ENCODE data around the gene TMEM117.
"Not testable (repeated sequence)": the region's sequence is repeated elsewhere in the genome, so short reads cannot be mapped to it uniquely, and the experiment has no call there.

TMEM117 gene

DNA sequence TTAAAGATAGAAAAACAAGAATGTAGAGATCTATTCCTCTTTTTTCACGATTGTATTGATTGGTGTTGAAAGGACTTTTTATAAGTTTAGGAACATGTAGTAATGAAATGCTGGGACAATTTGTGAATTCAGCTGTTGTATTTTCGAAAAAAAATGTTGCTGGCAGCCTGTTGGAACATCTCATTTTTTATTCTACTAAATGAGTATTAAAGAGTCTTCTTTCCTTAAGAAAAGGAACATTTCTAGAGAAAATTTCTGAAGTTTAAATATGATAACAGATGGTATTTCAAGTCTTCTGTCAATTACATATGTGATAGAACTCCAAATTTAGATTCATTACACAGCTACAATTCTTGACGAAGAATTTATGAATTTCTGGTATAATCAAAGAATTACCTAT is 189.6 kb downstream of the TMEM117 start:
- DNase-seq (ENCODE audit: low spot score) = no peak

DNA sequence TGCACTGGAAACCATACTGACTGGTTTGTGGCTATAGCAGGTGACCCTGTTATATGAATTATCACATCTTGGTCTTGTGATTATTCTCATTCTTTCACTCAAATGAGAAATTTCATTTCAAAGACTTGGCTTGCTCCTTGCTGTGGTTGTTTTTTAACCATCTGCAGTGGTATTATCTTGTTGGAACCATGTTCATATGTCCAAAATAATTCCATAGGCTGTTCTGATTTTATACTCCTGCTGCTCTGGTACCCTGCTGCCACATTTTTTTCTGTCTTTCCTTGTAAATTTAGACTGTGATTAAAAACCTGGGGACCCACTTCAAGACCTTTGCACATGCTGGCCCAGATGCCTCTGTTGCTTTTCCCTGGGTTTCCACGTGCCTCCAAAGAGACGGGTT is 190.2 kb downstream of the TMEM117 start:
- DNase-seq (ENCODE audit: low spot score) = no peak

DNA sequence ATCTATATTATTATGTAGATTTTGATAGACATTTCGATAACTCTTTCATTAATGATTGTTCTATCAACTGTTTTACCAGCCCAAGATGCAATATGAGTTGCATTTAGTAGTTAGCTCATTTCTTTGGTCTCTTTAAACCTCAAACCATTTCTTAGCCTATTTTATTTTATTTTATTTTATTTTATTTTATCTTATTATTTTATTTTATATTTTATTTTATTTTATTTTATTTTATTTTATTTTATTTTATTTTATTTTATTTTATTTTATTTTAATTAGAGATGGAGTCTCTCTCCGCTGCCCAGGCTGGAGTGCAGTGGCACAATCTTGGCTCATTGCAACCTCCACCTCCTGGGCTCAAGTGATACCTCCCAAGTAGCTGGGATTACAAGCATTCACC is 191.0 kb downstream of the TMEM117 start:
- not testable (repeated sequence) for DNase-seq (ENCODE audit: low spot score)

DNA sequence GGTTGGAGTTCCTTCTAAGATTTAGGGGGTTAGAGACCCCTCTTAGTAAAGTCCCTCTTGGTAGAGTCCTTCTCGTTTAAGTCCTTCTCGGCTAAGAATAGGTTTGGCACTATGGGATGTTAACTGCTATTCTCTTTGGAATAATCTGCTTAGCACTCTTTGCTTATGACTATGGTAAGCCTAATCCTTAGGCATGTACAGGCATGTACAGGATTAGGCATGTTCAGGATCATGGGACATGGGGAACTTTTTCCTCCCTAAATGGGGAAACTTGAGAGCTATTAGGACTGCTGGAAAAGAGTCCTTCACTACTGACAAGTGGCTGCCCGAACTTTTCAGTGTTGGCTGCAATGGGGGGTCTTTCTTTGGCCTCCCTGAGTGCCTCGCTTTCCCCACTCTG is 193.3 kb downstream of the TMEM117 start:
- DNase-seq (ENCODE audit: low spot score) = no peak

DNA sequence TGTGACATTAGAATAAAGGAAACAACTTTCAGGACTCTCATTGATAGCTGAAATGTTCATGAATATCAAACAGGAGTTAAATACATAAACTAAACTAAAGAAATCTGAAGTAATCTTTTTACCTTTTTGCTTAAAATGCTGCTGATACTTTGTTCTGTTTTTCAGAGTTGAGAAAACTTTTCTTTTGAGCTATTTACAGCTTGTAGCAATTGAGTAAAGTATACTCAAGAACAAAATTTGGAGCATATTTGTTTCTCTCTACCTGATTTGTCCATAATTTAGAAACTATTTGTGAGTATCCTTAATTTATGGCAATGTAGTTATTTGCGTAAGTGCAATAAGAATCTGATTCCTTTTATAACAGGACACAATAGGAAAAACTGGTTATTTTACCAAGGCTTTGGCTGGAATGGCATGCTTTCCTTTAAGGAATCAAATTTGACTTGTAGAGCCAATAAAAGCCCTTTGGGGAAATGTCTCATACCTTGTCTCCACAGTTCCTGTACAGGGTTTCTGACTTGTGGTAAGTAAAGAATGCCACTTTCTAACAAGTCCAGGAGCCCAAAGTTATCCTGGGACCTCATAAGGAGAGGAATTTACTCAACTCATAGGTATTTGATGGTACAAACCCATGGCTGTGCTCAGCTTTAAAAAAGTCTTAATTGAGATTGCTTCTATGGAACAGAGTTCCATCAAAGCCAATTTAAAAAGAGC is 195.7 kb downstream of the TMEM117 start:
- DNase-seq (ENCODE audit: low spot score) = no peak

DNA sequence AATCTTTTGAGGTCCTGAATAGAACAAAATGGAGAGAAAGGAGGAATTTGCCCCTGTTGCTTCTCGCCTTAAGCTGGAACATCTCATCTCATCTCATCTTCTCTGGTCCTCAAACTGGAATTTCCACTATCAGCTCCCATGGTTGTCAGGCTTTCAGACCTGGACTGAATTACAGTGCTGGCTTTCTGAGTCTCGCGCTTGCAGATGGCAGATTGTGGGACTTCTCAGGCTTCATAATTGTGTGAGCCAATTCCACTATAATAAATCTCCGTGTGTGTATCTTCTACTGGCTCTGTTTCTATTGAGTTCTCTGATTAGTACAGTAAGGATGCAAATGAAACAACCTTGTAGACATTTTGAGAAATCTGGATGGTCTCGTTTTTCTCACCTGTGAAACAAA is 199.0 kb downstream of the TMEM117 start:
- no peak for DNase-seq (ENCODE audit: low spot score)

DNA sequence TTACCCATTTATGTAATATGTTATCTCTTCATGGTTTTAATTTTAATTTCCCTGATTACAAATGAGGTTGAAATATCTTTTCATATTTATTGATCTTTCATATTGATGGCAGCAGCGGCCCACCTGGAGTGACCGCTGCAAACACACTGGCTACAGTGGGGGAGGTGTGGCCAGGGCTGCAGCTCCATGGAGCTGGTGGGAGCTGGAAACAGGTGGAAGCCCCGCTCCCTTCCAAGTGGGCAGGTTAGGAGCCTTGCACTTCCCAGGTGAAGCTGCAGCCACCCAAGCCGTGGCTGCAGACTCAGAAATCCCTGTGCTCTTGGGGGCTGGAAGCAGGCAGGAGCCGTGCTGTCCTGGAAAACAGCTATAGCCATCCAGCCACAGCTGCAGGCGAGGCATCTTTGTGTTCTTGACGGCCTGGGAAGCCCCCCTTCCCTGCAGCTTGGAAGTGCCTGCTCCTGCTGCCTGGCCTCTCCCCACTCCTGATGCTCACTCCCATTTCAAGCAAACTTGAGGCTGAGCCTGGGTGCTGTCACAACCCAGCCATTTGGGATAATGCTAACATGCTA is 201.1 kb downstream of the TMEM117 start:
- DNase-seq (ENCODE audit: low spot score) = no peak

DNA sequence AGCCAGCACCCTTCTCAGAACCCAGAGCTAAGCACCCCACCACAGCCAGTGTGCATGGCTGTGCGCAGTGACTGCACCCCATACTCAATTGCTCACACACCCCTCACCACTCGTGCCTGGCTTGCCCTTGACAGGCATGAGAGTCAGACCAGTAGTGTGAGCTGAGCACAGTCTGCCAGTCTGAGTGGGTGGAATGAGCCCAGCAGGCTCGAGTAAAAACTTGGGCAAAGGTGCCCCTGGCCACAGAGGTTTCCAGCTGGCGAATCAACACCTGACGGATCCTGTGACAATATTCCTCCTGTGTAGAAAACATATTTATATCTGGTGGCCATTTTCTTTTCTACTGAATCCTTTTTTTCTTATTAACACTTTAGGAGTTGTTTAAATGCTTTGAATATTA is 202.5 kb downstream of the TMEM117 start:
- DNase-seq (ENCODE audit: low spot score) = no peak

DNA sequence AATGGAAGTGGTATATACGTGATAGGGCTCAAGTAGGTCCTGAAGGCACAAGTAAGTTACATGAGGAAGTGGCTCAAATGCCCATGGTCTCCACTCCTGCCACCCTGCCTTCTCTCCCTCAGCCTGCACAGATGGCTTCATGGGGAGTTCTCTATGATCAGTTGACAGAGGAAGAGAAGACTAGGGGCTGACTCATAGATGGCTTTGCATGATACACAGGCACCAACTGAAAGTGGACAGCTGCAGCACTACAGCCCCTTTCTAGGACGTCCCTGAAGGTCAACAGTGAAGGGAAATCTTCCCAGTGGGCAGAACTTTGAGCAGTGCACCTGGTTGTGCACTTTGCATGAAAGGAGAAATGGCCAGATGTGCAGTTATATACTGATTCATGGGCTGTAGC is 208.6 kb downstream of the TMEM117 start:
- not testable (repeated sequence) for DNase-seq (ENCODE audit: low spot score)

DNA sequence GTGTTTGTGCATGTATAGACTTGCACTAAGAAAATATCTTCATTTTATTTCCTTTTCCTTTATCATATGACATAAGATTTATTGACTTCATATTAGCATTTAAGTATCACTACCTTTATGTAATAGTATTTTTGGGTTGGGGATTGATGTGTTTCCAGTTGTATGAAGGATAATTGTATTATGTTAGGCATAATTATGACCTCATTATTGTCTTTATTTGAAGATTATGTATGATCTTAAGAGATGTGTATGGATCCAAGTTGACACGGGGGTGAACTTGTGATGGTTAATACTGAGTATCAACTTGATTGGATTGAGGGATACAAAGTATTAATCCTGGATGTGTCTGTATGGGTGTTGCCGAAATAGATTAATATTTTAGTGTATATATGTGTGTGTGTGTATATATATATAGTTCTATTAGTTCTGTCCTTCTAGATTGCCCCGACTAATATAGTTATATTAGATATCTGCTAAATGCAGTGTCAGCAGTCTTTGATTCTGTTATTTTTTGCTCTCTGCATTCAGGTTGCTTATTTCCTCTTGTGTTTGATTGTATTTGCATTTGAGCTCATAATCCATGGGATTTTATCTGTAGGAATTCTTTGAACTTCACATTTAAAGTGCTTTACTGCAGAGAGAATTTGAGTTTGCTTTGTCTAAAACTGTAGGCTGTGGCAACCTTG is 211.0 kb downstream of the TMEM117 start:
- DNase-seq (ENCODE audit: low spot score) = no peak

DNA sequence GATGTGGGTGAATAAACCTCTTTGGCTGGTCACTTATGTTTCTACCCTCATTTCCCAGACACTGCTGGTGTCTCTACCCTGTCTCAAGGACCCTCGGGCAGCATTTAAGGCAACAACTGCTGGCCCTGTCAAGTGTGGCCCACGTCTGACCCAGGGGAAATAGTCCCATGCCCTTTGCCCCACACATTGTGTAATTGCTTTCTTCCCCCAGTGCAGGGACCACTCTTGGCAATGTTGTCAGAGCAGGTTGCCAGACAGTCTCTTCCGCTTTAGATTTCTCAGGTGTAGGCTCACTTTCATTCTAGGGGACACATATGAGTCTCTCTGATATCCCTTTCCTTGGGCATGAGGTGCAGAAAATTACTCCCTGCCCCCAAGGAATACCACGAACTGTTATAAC is 216.7 kb downstream of the TMEM117 start:
- DNase-seq (ENCODE audit: low spot score) = no peak

DNA sequence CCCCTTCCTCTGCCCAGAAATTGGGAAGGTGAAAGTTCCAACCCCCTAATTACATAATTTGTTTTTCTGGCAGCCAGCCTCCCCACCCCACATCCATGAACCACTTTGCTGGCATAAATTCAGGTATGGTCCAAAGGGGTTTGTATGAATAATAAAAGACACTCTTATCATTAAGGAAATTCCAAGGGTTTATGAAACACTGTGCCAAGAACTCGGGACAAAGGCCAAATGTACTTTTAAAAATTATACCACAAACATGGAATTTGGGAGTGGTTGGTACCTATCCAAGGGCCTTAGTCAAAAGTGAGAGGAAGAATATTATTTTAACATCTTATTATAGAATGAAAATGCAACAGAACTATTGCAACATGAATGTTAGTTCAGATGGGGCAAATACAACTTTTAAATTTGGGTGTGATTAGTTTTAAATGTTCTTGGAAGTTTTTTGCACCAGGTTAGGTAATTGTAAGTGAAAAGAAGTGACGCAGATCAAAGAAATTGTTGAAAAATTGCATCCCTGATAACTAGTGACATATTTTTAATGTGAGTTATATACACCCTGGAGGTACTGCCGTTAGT is 217.8 kb downstream of the TMEM117 start:
- DNase-seq (ENCODE audit: low spot score) = no peak

DNA sequence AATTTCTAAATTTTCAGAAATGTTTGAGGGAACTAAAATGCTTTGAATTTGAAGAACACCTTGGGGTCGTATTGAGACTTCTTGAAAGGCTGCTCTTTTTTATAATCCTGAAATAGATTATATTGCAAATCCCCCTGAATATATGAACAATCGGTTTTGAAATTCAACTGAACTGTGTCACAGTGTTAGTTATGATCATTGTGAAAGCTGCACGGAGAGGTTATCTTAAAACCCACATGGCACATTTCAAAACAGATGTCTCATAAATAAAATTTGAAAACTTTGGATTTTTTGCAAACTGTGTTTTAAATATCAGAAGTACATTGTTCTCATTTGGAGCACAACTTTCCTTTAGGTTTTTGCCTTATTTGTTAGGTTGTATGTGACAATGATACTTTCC is 218.4 kb downstream of the TMEM117 start:
- DNase-seq (ENCODE audit: low spot score) = no peak

DNA sequence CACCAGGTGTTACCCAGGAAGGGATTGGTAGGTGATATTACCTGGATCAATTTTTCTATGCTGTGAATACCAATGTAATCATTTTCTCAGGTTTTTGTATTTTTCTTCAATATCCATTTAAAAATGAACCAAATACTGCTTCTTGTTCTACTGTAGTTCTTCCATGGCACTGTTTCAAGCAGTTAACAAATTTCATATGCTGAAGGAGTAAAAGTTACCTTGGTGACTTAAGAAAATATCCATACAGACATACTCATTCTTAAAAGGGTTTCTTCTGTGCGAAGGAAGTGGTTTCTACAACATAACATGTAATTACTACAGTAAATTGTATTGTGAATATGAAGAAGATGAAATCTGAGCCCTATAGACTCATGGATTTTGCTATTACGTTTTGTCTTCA is 222.5 kb downstream of the TMEM117 start:
- DNase-seq (ENCODE audit: low spot score) = no peak

DNA sequence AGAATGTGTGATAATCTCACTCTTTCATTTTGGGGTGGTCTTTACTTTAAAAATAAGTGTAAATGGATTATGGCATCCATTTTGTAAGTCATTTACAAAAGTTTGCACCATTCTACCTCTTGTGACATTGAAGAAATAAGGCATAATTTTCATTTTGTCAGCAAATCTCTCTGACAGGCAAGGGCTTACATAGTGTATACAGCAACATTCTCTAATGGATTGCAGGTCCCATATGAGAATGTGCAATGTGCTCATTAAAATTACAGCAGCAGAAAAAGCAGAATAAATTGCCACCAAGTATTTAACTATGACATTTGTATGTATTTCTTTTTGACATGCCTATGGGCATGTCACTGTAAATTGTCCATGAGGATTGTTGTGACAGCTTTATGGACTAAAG is 223.6 kb downstream of the TMEM117 start:
- no peak for DNase-seq (ENCODE audit: low spot score)

DNA sequence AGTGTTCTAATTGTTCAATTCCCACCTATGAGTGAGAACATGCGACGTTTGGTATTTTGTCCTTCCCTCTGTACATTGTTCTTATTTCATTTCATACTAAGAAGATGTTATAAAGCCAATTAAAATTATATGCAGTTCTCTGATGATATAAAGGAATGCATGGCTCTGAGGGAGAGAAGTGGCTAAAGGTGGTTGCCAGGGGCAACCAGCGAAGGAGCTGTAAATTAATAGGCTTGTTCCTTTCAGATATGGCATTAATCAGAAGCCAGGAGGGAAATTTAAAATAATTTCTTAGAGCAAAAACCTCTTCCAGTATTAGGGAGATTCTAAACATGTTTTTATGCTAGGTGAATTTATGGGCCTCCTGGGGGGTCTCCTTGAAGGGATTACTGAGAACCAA is 227.8 kb downstream of the TMEM117 start:
- DNase-seq (ENCODE audit: low spot score) = no peak

DNA sequence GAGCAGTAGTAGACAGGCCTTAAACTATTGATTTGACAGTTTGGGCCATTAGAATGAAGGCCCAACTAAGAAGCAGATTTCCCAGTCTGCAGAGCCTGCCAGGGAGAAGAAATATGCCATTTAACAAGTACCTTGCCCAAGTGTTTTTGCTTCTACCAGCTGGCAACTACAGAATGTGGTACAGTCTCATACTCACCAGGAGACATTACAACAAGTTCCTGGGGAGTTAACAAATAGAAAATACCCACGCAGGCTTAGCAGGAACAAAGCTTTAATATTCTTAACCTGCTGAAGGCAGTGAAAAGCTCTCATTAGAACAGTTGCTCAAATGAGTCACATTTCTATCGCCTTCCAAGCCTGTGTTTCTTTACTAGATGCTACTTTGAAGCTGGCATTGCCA is 241.0 kb downstream of the TMEM117 start:
- no peak for DNase-seq (ENCODE audit: low spot score)

DNA sequence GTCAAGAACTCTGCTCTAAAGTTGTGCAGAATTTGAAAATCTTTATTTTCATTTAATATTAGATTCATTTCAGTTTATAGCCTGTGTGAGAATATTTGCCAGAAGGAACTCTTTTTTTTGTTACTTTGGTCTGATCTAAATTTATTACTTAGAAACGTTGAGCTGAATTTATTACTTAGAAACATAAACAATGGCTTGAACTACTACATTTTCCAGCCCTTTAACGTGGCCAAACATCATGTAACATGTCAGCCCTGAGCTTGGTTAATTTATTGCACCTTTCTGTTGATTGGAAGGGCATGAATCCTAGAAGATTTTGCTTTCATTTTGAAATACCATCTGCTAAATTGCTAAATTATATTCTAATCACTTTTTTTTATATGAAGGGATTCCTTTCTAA is 241.4 kb downstream of the TMEM117 start:
- no peak for DNase-seq (ENCODE audit: low spot score)

DNA sequence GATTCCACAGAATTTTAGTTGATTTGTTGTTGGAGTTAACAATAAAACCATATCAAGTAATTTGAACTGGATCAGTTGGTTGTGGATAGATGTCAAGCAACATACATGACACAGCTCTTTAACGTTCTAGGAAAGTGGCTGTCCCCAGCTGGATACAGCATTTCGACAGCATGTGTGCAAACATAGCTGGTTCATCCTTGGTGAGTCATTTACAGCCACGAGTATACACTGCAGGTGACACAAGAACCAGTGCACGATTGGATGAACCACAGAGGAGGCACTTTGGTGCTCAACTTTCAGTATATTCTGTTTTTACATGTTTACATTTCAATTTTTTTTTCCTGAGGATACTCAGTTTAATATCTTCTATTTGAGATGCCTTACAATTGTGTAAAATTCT is 242.4 kb downstream of the TMEM117 start:
- no peak for DNase-seq (ENCODE audit: low spot score)

DNA sequence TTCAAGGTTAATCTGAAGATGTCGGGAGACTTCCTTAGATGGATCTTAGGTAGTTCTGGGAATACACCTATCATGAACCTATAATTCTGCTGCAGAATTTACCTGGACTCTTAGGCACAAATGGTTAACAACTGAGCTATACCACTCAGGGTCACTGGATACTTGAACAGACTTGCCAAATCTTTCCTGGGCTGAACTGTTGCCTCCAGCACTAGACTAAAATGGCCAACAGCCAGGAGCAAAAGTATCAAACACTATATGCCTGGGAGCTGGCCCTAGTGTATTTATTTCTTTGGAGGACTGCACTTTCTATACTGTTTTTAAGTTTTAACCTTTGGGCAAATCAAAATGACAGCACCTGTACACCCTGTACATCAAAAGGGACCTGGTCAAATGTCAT is 252.8 kb downstream of the TMEM117 start:
- DNase-seq (ENCODE audit: low spot score) = no peak

DNA sequence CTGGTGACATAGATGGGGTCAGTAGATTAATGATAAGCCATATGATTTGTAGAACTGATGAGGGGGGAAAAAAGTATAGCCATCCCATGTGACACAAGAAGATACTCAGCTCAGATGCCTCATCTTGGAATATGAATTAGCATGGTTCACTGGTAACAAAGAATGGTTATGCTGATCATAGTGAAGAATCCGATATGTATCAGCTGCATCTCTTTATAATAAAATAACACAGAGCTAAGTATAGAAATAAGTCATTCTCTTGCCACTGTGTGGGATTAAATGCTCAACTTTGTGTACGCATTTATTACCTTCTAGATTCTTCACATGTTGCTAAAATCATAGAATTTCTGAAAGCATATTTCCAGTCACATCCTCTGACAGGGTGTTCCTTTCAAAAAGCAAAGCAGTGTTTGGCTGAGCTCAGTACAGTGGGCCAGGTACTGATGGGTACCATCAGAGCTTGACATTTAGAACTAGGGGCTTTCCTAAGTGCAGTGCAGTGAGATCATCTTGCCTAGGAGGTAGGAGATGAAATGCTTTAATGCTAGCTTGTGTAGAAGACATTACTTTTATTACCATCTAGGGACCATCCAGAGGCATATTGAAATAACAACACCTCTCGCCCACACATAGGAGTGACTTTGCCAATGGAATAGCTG is 256.2 kb downstream of the TMEM117 start:
- no peak for DNase-seq (ENCODE audit: low spot score)

DNA sequence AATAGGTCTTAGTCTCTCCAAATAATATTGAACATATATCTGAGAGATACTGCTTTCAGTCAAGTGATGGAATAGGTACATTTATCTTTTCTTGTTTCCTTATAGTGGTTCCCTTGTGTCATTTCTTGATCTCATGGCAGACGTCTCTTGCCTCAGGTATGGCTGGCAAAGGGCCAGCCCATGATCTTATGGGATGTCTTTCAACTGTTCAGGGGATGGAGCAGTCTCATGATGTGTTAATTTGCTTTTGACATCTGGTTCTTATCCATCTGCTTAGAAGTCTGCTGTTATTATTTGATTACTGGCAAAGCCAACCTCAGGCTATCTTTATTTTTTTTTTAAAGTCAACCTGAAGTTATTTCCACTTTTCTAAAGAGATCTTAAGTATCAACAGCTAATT is 262.9 kb downstream of the TMEM117 start:
- DNase-seq (ENCODE audit: low spot score) = no peak

DNA sequence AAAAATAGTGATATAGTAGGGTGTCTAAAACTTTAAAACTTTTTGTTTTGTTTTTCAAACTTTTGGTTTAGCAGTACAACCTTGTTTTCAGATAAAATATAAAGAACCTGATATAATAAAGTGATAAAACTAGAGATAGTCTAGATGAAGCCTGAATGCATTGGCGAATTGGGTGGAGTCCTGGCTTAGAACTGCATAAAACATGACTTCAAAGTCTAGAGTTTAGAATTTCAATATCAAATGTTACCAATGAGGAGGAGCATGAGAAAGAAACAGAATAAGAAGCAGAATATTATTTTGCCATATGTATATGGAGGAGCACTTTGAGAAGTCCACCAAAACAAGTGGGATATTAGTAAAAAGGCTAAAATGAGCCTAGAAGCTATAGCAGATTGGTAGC is 263.6 kb downstream of the TMEM117 start:
- DNase-seq (ENCODE audit: low spot score) = no peak
